Liver (tissue), 9 donors: Measurements from ENCODE around the gene SNRNP48. TPM values are rescaled to one million over a fixed set of nuclear protein-coding genes. Genes with fewer than 3 reads are reported as not detected.

Source experiments
- DNase-seq: peaks from one replicate; pipeline ENCODE4 v3.0.0-alpha.2; 2017; ENCODE audit warnings: low spot score
- H3K27ac ChIP-seq, 2 donors: one replicate each; pipeline ENCODE4 v1.7.0; 2013; ENCODE audit warnings: inconsistent platforms in 2 of 2, low read length in 2 of 2, control low read depth in 1 of 2, low read depth in 1 of 2, mild to moderate bottlenecking in 1 of 2
- H3K27me3 ChIP-seq, 4 donors: one replicate each; pipeline versions ENCODE4 v1.6.1 to v1.7.0; 2013; ENCODE audit warnings: low read length in 3 of 4, inconsistent platforms in 1 of 4, mild to moderate bottlenecking in 1 of 4, moderate library complexity in 1 of 4; ENCODE audit not compliant: control insufficient read depth in 4 of 4, insufficient read depth in 4 of 4
- H3K36me3 ChIP-seq, 4 donors: one replicate each; pipeline versions ENCODE4 v1.6.1 to v1.7.0; 2013; ENCODE audit warnings: low read length in 3 of 4, mild to moderate bottlenecking in 3 of 4, low read depth in 1 of 4, moderate library complexity in 1 of 4; ENCODE audit not compliant: control insufficient read depth in 4 of 4, insufficient read depth in 3 of 4
- H3K4me1 ChIP-seq, 4 donors: one replicate each; pipeline versions ENCODE4 v1.6.1 to v1.7.0; 2013; ENCODE audit warnings: low read length in 3 of 4, mild to moderate bottlenecking in 3 of 4, moderate library complexity in 1 of 4; ENCODE audit not compliant: control insufficient read depth in 4 of 4, insufficient read depth in 4 of 4
- H3K4me3 ChIP-seq, 3 donors: one replicate each; pipeline versions ENCODE4 v1.6.1 to v1.7.0; 2013; ENCODE audit warnings: low read length in 3 of 3, control low read depth in 1 of 3, low read depth in 1 of 3, mild to moderate bottlenecking in 1 of 3
- H3K9ac ChIP-seq, 2 donors: one replicate each; pipeline ENCODE4 v1.7.0; 2013; ENCODE audit warnings: low read length in 2 of 2, mild to moderate bottlenecking in 2 of 2, moderate library complexity in 2 of 2, control low read depth in 1 of 2, low read depth in 1 of 2
- H3K9me3 ChIP-seq, 4 donors: one replicate each; pipeline versions ENCODE4 v1.6.1 to v1.7.0; 2013; ENCODE audit warnings: low read length in 3 of 4; ENCODE audit not compliant: control insufficient read depth in 4 of 4
- EGR1 ChIP-seq, 2 donors: IDR thresholded peaks; 2 replicates each; pipeline ENCODE4 v1.6.1; 2016 to 2018; ENCODE audit warnings: antibody characterized with exemption in 2 of 2, low read depth in 2 of 2
- FOXA1 ChIP-seq: IDR thresholded peaks from 2 replicates; pipeline ENCODE4 v1.6.1; 2016; ENCODE audit warnings: antibody characterized with exemption
- FOXA2 ChIP-seq: IDR thresholded peaks from 2 replicates; pipeline ENCODE4 v1.6.1; 2016; ENCODE audit warnings: antibody characterized with exemption
- GABPA ChIP-seq, 2 donors: IDR thresholded peaks in 1 of 2; conservative IDR thresholded peaks in 1 of 2; 2 replicates each; pipeline ENCODE4 v1.6.1; 2016; ENCODE audit warnings: antibody characterized with exemption in 2 of 2, mild to moderate bottlenecking in 1 of 2, moderate library complexity in 1 of 2
- HNF4A ChIP-seq, 2 donors: conservative IDR thresholded peaks; 2 replicates each; pipeline ENCODE4 v1.6.1; 2016; ENCODE audit warnings: antibody characterized with exemption in 2 of 2, mild to moderate bottlenecking in 2 of 2
- HNF4G ChIP-seq: IDR thresholded peaks from 2 replicates; pipeline ENCODE4 v1.6.1; 2016; ENCODE audit warnings: antibody characterized with exemption
- JUND ChIP-seq, 2 donors: IDR thresholded peaks; 2 replicates each; pipeline ENCODE4 v1.6.1; 2016; ENCODE audit warnings: antibody characterized with exemption in 2 of 2
- MAX ChIP-seq: IDR thresholded peaks from 2 replicates; pipeline ENCODE4 v1.6.1; 2016; ENCODE audit warnings: antibody characterized with exemption
- NR2F2 ChIP-seq: IDR thresholded peaks from 2 replicates; pipeline ENCODE4 v1.6.1; 2016; ENCODE audit warnings: antibody characterized with exemption
- RAD21 ChIP-seq, 2 donors: IDR thresholded peaks; 2 replicates each; pipeline ENCODE4 v1.6.1; 2016; ENCODE audit warnings: antibody characterized with exemption in 2 of 2, mild to moderate bottlenecking in 2 of 2
- RXRA ChIP-seq, 2 donors: IDR thresholded peaks; 2 replicates each; pipeline ENCODE4 v1.6.1; 2017 to 2018; ENCODE audit warnings: antibody characterized with exemption in 2 of 2, mild to moderate bottlenecking in 1 of 2
- SP1 ChIP-seq: IDR thresholded peaks from 2 replicates; pipeline ENCODE4 v1.6.1; 2018; ENCODE audit warnings: antibody characterized with exemption, mild to moderate bottlenecking
- TAF1 ChIP-seq: conservative IDR thresholded peaks from 2 replicates; pipeline ENCODE4 v1.6.1; 2016; ENCODE audit warnings: antibody characterized with exemption, mild to moderate bottlenecking
- YY1 ChIP-seq: IDR thresholded peaks from 2 replicates; pipeline ENCODE4 v1.6.1; 2016; ENCODE audit warnings: antibody characterized with exemption, mild to moderate bottlenecking
- ZBTB33 ChIP-seq: IDR thresholded peaks from 2 replicates; pipeline ENCODE4 v1.6.1; 2016; ENCODE audit warnings: antibody characterized with exemption
- WGBS: extraction: QIAGEN DNeasy Blood & Tissue Kit; methylation state at CpG from one replicate; pipeline ENCODE4 v1.1.7; 2013; 5-methylcytosine and 5-hydroxymethylcytosine counted together
- polyA plus RNA-seq, 2 donors: library from polyadenylated mRNA; stranded (reverse) in 1 of 2; unstranded in 1 of 2; fragments of 200-250 nt in 1 of 2; fragments of >200 nt in 1 of 2; fragmentation: Nextera tagmentation in 1 of 2; extraction: Ambion mirVana in 1 of 2; gene quantifications; one replicate each; pipeline versions ENCODE4 v1.2.1 to v1.2.3, GENCODE V29; 2013 to 2015
- total RNA-seq, 2 donors: library from RNA; depleted of rRNA; stranded (reverse); fragments of >200 nt; gene quantifications; one replicate each; pipeline ENCODE4 v1.2.3, GENCODE V29; 2014
- TF ChIP-seq, protein P1 (sequence below): fragments of 150-350 bp; IDR thresholded peaks from 2 replicates; pipeline ENCODE4 v1.5.1; 2017; ENCODE audit warnings: improper control_type of control experiment, low read depth, low read length; ENCODE audit not compliant: missing input control
- TF ChIP-seq, protein P2 (sequence below): IDR thresholded peaks from 2 replicates; pipeline ENCODE4 v1.6.1; 2016; ENCODE audit warnings: antibody characterized with exemption
- TF ChIP-seq, protein P3 (sequence below): IDR thresholded peaks from 2 replicates; pipeline ENCODE4 v1.6.1; 2016; ENCODE audit warnings: antibody characterized with exemption, mild to moderate bottlenecking
- donor health status: healthy.
- donor health status: healthy.
- donor health status: healthy.
- donor health status: healthy.
- donor health status: healthy.

Gene SNRNP48
- total and polyA plus RNA-seq, 4 donors = 5.0 to 9.7 (median 8.4) TPM

GRCh38 chr6:7636151-7636550, 46.2 kb downstream of the SNRNP48 start:
- Histone ChIP-seq H3K4me3 (no peak overlapping the region), H3K36me3 (no peaks in the 10 kb centered on the region), H3K27ac (no peak overlapping the region), H3K27me3 (no peaks in the 10 kb centered on the region), H3K4me1 (no peaks in the 10 kb centered on the region), H3K9me3 (no peaks in the 10 kb centered on the region), H3K9ac (no peak overlapping the region)
- no peak for DNase-seq
- WGBS = 82% methylated on average over 1 of the region's 1 CpG
- TF ChIP-seq, protein P1, sequence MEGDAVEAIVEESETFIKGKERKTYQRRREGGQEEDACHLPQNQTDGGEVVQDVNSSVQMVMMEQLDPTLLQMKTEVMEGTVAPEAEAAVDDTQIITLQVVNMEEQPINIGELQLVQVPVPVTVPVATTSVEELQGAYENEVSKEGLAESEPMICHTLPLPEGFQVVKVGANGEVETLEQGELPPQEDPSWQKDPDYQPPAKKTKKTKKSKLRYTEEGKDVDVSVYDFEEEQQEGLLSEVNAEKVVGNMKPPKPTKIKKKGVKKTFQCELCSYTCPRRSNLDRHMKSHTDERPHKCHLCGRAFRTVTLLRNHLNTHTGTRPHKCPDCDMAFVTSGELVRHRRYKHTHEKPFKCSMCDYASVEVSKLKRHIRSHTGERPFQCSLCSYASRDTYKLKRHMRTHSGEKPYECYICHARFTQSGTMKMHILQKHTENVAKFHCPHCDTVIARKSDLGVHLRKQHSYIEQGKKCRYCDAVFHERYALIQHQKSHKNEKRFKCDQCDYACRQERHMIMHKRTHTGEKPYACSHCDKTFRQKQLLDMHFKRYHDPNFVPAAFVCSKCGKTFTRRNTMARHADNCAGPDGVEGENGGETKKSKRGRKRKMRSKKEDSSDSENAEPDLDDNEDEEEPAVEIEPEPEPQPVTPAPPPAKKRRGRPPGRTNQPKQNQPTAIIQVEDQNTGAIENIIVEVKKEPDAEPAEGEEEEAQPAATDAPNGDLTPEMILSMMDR = no peak
- no peak for TF ChIP-seq RAD21 (IDR thresholded peaks at IDR 0.05)
- no peak for TF ChIP-seq HNF4G
- TF ChIP-seq FOXA2 = no peak
- TF ChIP-seq FOXA1 = no peak
- TF ChIP-seq GABPA (IDR thresholded peaks at IDR 0.05 in 1 of 2, conservative IDR thresholded peaks at IDR 0.05 in 1 of 2) = no peak
- TF ChIP-seq, protein P2, sequence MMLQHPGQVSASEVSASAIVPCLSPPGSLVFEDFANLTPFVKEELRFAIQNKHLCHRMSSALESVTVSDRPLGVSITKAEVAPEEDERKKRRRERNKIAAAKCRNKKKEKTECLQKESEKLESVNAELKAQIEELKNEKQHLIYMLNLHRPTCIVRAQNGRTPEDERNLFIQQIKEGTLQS = no peak
- TF ChIP-seq NR2F2 = no peak
- no peak for TF ChIP-seq JUND (IDR thresholded peaks at IDR 0.05)
- TF ChIP-seq, protein P3, sequence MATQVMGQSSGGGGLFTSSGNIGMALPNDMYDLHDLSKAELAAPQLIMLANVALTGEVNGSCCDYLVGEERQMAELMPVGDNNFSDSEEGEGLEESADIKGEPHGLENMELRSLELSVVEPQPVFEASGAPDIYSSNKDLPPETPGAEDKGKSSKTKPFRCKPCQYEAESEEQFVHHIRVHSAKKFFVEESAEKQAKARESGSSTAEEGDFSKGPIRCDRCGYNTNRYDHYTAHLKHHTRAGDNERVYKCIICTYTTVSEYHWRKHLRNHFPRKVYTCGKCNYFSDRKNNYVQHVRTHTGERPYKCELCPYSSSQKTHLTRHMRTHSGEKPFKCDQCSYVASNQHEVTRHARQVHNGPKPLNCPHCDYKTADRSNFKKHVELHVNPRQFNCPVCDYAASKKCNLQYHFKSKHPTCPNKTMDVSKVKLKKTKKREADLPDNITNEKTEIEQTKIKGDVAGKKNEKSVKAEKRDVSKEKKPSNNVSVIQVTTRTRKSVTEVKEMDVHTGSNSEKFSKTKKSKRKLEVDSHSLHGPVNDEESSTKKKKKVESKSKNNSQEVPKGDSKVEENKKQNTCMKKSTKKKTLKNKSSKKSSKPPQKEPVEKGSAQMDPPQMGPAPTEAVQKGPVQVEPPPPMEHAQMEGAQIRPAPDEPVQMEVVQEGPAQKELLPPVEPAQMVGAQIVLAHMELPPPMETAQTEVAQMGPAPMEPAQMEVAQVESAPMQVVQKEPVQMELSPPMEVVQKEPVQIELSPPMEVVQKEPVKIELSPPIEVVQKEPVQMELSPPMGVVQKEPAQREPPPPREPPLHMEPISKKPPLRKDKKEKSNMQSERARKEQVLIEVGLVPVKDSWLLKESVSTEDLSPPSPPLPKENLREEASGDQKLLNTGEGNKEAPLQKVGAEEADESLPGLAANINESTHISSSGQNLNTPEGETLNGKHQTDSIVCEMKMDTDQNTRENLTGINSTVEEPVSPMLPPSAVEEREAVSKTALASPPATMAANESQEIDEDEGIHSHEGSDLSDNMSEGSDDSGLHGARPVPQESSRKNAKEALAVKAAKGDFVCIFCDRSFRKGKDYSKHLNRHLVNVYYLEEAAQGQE = no peak
- TF ChIP-seq YY1 = no peak
- no peak for TF ChIP-seq HNF4A (conservative IDR thresholded peaks at IDR 0.05)
- TF ChIP-seq RXRA (IDR thresholded peaks at IDR 0.05) = no peak
- TF ChIP-seq SP1 = no peak
- no peak for TF ChIP-seq EGR1 (IDR thresholded peaks at IDR 0.05; ENCODE audit: low read depth in 2 of 2)
- no peak for TF ChIP-seq TAF1
- no peak for TF ChIP-seq MAX
- TF ChIP-seq ZBTB33 = no peak
